ENCODE results near the gene TAS2R40.

TAS2R40 gene

GRCh38 chr7:143236408-143236990 lies 14.7 kb downstream of the TAS2R40 start:
- H3K9me2 ChIP-seq (replicated peaks; ENCODE audit: insufficient read depth, low read length), result no peaks in the 10 kb centered on the region
- TF ChIP-seq CTCF (IDR thresholded peaks at IDR 0.05; ENCODE audit: insufficient read depth, low read length, poor library complexity, severe bottlenecking) (no peak), EZH2phosphoT487 (conservative IDR thresholded peaks at IDR 0.05; ENCODE audit: low read length) (no peak)
- H3K9ac ChIP-seq (ENCODE audit: low read length), result no peak overlapping the region
- peaks cover 4% of the 10 kb centered on the region; the same call in 1 of the 2 replicates for H3K9me3 ChIP-seq (ENCODE audit: insufficient read depth, low read length)
- H3K36me3 ChIP-seq (ENCODE audit: low read length), result no peaks in the 10 kb centered on the region
- H3K4me3 ChIP-seq (ENCODE audit: insufficient read depth, low read length, poor library complexity, severe bottlenecking), result no peak overlapping the region
- no peak overlapping the region for H2AFZ ChIP-seq (ENCODE audit: low read depth, low read length, severe bottlenecking)
- no peak overlapping the region for H3K4me2 ChIP-seq (ENCODE audit: low read depth, low read length, poor library complexity, severe bottlenecking)
- H3K27ac ChIP-seq (ENCODE audit: low read depth, low read length), result no peak overlapping the region
- peaks cover 2% of the 10 kb centered on the region; the same call in 1 of the 2 replicates for H3K27me3 ChIP-seq (ENCODE audit: low read length)
- no peaks in the 10 kb centered on the region for H4K20me1 ChIP-seq (ENCODE audit: low read depth, low read length)
- no peaks in the 10 kb centered on the region for H3K79me2 ChIP-seq (ENCODE audit: insufficient read depth, low read length)
- no peaks in the 10 kb centered on the region for H3F3A ChIP-seq (ENCODE audit: insufficient read depth)

- no peaks in the 10 kb centered on the region for H4K20me1 ChIP-seq (ENCODE audit: low read depth, low read length)
- H3K79me2 ChIP-seq (ENCODE audit: insufficient read depth, low read length), result no peaks in the 10 kb centered on the region
- H3F3A ChIP-seq (ENCODE audit: insufficient read depth), result no peaks in the 10 kb centered on the region
- H3K27ac ChIP-seq (ENCODE audit: low read depth, low read length), result no peak overlapping the region
- peaks cover 4% of the 10 kb centered on the region; the same call in 1 of the 2 replicates for H3K9me3 ChIP-seq (ENCODE audit: insufficient read depth, low read length)
- H3K9ac ChIP-seq (ENCODE audit: low read length), result no peak overlapping the region
- H3K4me3 ChIP-seq (ENCODE audit: insufficient read depth, low read length, poor library complexity, severe bottlenecking), result no peak overlapping the region
- peaks cover under 1% of the 10 kb centered on the region; the same call in 1 of the 2 replicates for H3K27me3 ChIP-seq (ENCODE audit: low read length)
- H3K9me2 ChIP-seq (replicated peaks; ENCODE audit: insufficient read depth, low read length), result no peaks in the 10 kb centered on the region
- H2AFZ ChIP-seq (ENCODE audit: low read depth, low read length, severe bottlenecking), result no peak overlapping the region
- H3K36me3 ChIP-seq (ENCODE audit: low read length), result no peaks in the 10 kb centered on the region
- TF ChIP-seq CTCF (IDR thresholded peaks at IDR 0.05; ENCODE audit: insufficient read depth, low read length, poor library complexity, severe bottlenecking), result no peak
- H3K4me2 ChIP-seq (ENCODE audit: low read depth, low read length, poor library complexity, severe bottlenecking), result no peak overlapping the region
Measured at GRCh38 chr7:143237366-143237765, 15.5 kb downstream of the TAS2R40 start.

GRCh38 chr7:143238289-143238980 lies 16.6 kb downstream of the TAS2R40 start:
- H4K20me1 ChIP-seq (ENCODE audit: low read depth, low read length), result no peaks in the 10 kb centered on the region
- no peak overlapping the region for H2AFZ ChIP-seq (ENCODE audit: low read depth, low read length, severe bottlenecking)
- H3K4me2 ChIP-seq (ENCODE audit: low read depth, low read length, poor library complexity, severe bottlenecking), result no peak overlapping the region
- H3K27me3 ChIP-seq (ENCODE audit: low read length), result no peaks in the 10 kb centered on the region
- H3K9ac ChIP-seq (ENCODE audit: low read length), result no peak overlapping the region
- no peaks in the 10 kb centered on the region for H3F3A ChIP-seq (ENCODE audit: insufficient read depth)
- no peak for TF ChIP-seq CTCF (IDR thresholded peaks at IDR 0.05; ENCODE audit: insufficient read depth, low read length, poor library complexity, severe bottlenecking)
- no peak for TF ChIP-seq EZH2phosphoT487 (conservative IDR thresholded peaks at IDR 0.05; ENCODE audit: low read length)
- no peak overlapping the region for H3K27ac ChIP-seq (ENCODE audit: low read depth, low read length)
- no peak overlapping the region for H3K4me3 ChIP-seq (ENCODE audit: insufficient read depth, low read length, poor library complexity, severe bottlenecking)
- no peaks in the 10 kb centered on the region for H3K79me2 ChIP-seq (ENCODE audit: insufficient read depth, low read length)
- H3K36me3 ChIP-seq (ENCODE audit: low read length), result no peaks in the 10 kb centered on the region
- H3K9me2 ChIP-seq (replicated peaks; ENCODE audit: insufficient read depth, low read length), result no peaks in the 10 kb centered on the region
- H3K9me3 ChIP-seq (ENCODE audit: insufficient read depth, low read length), result peaks cover 4% of the 10 kb centered on the region; the same call in 1 of the 2 replicates
